BLaER1 treated with 17β-estradiol and CSF1 and Interleukin-3, amounts not matched to agents 10 nM and 100 nM (cell line): ENCODE data around the gene FOXD1.

Experiments
- H3K27ac ChIP-seq, 11 experiments: shearing (Covaris generic); formaldehyde crosslinking; 2 replicates each; pipeline ENCODE4 v1.8.1; 2022
- H3K27me3 ChIP-seq, 11 experiments: shearing (Covaris generic); formaldehyde crosslinking; 2 replicates each; pipeline ENCODE4 v1.8.1; 2022
- H3K36me3 ChIP-seq, 11 experiments: shearing (Covaris generic); formaldehyde crosslinking; 2 replicates each; pipeline ENCODE4 v1.8.1; 2022
- H3K4me1 ChIP-seq, 10 experiments: shearing (Covaris generic); formaldehyde crosslinking; 2 replicates each; pipeline ENCODE4 v1.8.1; 2022
- H3K4me2 ChIP-seq, 11 experiments: shearing (Covaris generic); formaldehyde crosslinking; 2 replicates each; pipeline ENCODE4 v1.8.1; 2022
- H3K4me3 ChIP-seq, 10 experiments: shearing (Covaris generic); formaldehyde crosslinking; 2 replicates each; pipeline ENCODE4 v1.8.1; 2022
- H3K9ac ChIP-seq, 11 experiments: shearing (Covaris generic); formaldehyde crosslinking; 2 replicates each; pipeline ENCODE4 v1.8.1; 2022
- H3K9me3 ChIP-seq, 11 experiments: shearing (Covaris generic); formaldehyde crosslinking; replicated peaks in 1 of 11; 2 replicates each; pipeline ENCODE4 v1.8.1; 2022
- H4K20me1 ChIP-seq, 11 experiments: shearing (Covaris generic); formaldehyde crosslinking; 2 replicates each; pipeline ENCODE4 v1.8.1; 2022
- Cebpa-rat ChIP-seq, 11 experiments: shearing (Covaris generic); IDR thresholded peaks; 2 replicates each; pipeline ENCODE4 v1.8.1; 2022

FOXD1 gene

DNA sequence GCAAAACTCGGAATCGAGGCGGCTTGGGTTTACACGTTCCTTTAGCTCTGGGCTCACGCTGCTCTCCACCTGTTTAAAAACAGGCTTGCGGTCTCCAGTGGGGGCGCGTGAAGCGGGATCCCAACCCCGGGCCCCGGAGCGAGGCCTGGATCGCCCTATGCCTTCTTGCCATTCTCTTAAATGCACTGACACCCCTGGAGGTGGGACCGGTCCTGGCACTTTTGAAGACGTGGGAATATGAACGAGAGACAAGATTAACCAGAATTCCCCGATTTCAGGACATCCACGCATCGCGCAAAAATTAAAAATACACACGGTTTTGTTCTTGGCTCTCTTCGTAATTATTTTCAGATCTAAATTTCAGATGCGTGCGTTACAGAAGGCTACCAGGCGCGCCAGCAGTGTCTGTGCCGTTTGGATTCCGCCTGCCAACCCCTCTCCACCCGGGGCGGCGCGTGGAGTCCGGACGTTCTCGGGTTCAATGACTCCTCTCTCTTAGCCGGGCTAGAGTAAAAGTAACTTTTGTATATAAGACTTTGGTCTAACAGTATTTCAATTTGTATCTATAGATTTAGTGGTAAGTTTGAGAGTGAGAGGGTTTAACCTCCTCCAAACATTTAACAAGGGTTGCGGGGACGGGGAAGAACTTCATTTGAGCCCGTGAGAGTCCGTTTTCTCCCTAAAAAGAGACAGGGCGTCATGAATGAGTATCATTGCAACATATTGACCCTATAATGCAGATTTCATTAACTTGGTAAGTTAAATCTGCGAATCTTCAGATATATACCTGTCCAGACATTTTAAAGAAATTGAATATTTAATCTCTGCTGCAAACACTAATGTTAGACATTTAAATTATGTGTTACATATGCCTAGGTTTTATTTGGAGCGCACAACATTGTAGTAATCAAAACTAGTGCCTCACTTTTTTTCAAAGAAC, 3.8 kb downstream of the FOXD1 start:
- Histone ChIP-seq H3K4me2 (no peak overlapping the region), H3K9ac (no peak overlapping the region), H4K20me1 (peaks cover 33 to 94% (median 74%) of the 10 kb centered on the region in 11 experiments), H3K27me3 (peaks cover 81 to 100% (median 100%) of the 10 kb centered on the region in 11 experiments), H3K27ac (no peak overlapping the region), H3K36me3 (no peaks in the 10 kb centered on the region), H3K4me3 (no peak overlapping the region), H3K9me3 (peaks cover 8 to 18% (median 14%) of the 10 kb centered on the region in 11 experiments; a peak in 21 of 22 replicates), H3K4me1 (peaks cover 16 to 34% (median 28%) of the 10 kb centered on the region in 10 experiments)
- no peak for TF ChIP-seq Cebpa-rat (IDR thresholded peaks at IDR 0.05)

GRCh38 chr5:73443829-73444498, 4.6 kb downstream of the FOXD1 start:
- H3K4me2 ChIP-seq: peak overlapping the region in 2 of 11 experiments; percentile 21 to 43; a peak in 3 of 22 replicates
- no peak overlapping the region for H3K4me3 ChIP-seq
- no peaks in the 10 kb centered on the region for H3K36me3 ChIP-seq
- peaks cover 10 to 32% (median 23%) of the 10 kb centered on the region in 10 experiments for H3K4me1 ChIP-seq
- no peak overlapping the region for H3K9ac ChIP-seq
- H4K20me1 ChIP-seq: peaks cover 32 to 89% (median 69%) of the 10 kb centered on the region in 11 experiments
- no peak for TF ChIP-seq Cebpa-rat (IDR thresholded peaks at IDR 0.05)
- peaks cover 8 to 18% (median 14%) of the 10 kb centered on the region in 11 experiments; a peak in 21 of 22 replicates for H3K9me3 ChIP-seq
- peaks cover 83 to 100% (median 100%) of the 10 kb centered on the region in 11 experiments for H3K27me3 ChIP-seq
- H3K27ac ChIP-seq: no peak overlapping the region

DNA sequence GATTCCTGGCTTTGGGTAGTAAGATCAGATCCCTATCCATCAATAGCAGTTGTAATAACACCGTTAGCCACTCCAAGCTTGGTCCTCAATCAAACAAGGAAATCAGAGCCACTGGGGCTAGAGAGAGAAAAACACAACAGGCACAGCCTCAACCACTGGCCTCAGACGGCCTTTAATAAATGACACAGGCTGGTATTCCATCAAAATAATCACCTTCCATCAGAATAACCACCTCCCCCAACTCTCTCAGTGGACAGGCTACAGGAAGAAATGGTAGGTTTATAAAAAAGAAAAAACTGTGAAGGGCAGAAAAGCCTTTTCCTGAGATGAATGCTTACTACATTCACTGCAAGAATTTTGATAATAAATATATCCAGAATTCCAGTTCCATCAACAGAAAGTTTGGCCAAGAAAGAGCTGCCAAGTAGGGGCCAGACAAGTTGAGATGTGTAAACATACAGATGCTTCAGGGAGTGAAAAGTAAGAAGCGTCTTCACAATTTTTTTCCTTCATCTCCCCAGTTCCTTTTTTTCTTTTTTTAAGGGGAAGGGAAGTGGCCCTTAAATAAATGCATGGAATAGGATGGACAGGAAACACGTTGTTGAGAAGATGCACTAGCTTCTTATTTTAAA, 5.5 kb downstream of the FOXD1 start:
- H3K4me3 ChIP-seq: no peak overlapping the region
- no peak for TF ChIP-seq Cebpa-rat (IDR thresholded peaks at IDR 0.05)
- no peak overlapping the region for H3K27ac ChIP-seq
- peaks cover 31 to 89% (median 70%) of the 10 kb centered on the region in 11 experiments for H4K20me1 ChIP-seq
- H3K9me3 ChIP-seq: peaks cover 8 to 18% (median 14%) of the 10 kb centered on the region in 11 experiments; a peak in 21 of 22 replicates
- H3K9ac ChIP-seq: no peak overlapping the region
- peaks cover 5 to 30% (median 15%) of the 10 kb centered on the region in 10 experiments; a peak in 18 of 20 replicates for H3K4me1 ChIP-seq
- H3K27me3 ChIP-seq: peaks cover 90 to 100% (median 100%) of the 10 kb centered on the region in 11 experiments
- peak overlapping the region in 2 of 11 experiments; percentile 9 to 43; a peak in 3 of 22 replicates for H3K4me2 ChIP-seq
- H3K36me3 ChIP-seq: no peaks in the 10 kb centered on the region

GRCh38 chr5:73442231-73442811, 6.3 kb downstream of the FOXD1 start:
- Histone ChIP-seq H3K27ac (no peak overlapping the region), H3K4me2 (no peak overlapping the region), H4K20me1 (peaks cover 33 to 89% (median 70%) of the 10 kb centered on the region in 11 experiments), H3K9ac (no peak overlapping the region), H3K9me3 (peaks cover 10 to 20% (median 16%) of the 10 kb centered on the region in 11 experiments), H3K36me3 (no peaks in the 10 kb centered on the region), H3K4me1 (peaks cover 5 to 33% (median 8%) of the 10 kb centered on the region in 10 experiments; a peak in 16 of 20 replicates), H3K27me3 (peaks cover 98 to 100% (median 100%) of the 10 kb centered on the region in 11 experiments), H3K4me3 (no peak overlapping the region)
- no peak for TF ChIP-seq Cebpa-rat (IDR thresholded peaks at IDR 0.05)

DNA sequence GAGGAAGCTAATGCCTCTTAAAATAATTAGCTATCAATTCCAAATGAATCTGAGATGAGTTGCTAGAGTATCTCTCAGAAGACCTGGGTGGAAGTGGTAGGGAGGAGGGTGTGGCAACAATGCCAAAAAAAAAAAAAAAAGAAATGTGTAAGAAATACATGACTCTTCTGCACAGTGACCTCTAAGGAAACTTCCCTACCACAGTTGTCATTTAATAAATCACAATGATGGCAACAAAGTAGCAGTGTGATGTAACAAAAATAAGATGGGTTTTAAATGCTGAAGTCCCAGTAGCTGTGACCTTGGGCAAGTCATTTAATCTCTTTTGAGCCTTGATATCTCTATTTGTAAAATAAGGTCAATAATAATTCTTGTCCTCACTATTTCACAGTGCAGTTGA, 7.2 kb downstream of the FOXD1 start:
- no peak overlapping the region for H3K27ac ChIP-seq
- TF ChIP-seq Cebpa-rat (IDR thresholded peaks at IDR 0.05): no peak
- no peak overlapping the region for H3K9ac ChIP-seq
- H3K27me3 ChIP-seq: peaks cover 100% of the 10 kb centered on the region in 11 experiments
- H3K4me2 ChIP-seq: no peak overlapping the region
- H3K36me3 ChIP-seq: no peaks in the 10 kb centered on the region
- peaks cover 26 to 89% (median 70%) of the 10 kb centered on the region in 11 experiments for H4K20me1 ChIP-seq
- H3K4me3 ChIP-seq: no peak overlapping the region
- H3K9me3 ChIP-seq: peaks cover 19 to 30% (median 25%) of the 10 kb centered on the region in 11 experiments
- peaks cover 0 to 35% (median 2%) of the 10 kb centered on the region in 10 experiments; a peak in 7 of 20 replicates for H3K4me1 ChIP-seq

DNA sequence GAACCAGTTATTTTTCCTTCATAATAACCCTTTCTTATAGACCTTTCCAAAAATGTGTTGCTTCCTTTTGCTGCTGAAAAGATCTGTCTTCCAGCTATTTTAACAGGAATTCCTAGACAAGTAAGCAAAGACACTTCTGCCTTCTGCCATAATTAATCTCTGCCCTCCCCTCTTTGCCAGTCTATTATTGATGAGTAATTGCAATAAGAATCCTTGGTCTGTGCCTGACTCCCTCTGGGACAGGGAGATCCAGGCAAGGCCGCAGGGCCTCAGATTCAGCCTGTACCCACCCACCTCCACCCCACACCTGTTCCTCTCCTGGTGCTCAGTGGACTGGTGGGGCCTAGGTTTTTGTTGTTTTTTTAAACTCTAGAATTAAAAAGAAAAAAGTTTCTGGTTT, 8.3 kb downstream of the FOXD1 start:
- H3K4me3 ChIP-seq: no peak overlapping the region
- H3K36me3 ChIP-seq: no peaks in the 10 kb centered on the region
- H3K4me1 ChIP-seq: peaks cover 0 to 27% (median 2%) of the 10 kb centered on the region in 10 experiments; a peak in 6 of 20 replicates
- H3K27me3 ChIP-seq: peaks cover 100% of the 10 kb centered on the region in 11 experiments
- H3K9ac ChIP-seq: no peak overlapping the region
- H3K27ac ChIP-seq: no peak overlapping the region
- H3K9me3 ChIP-seq: peaks cover 20 to 38% (median 33%) of the 10 kb centered on the region in 11 experiments
- TF ChIP-seq Cebpa-rat (IDR thresholded peaks at IDR 0.05): no peak
- H4K20me1 ChIP-seq: peaks cover 15 to 89% (median 75%) of the 10 kb centered on the region in 11 experiments; a peak in 20 of 22 replicates
- H3K4me2 ChIP-seq: no peak overlapping the region

- Histone ChIP-seq H3K4me3 (no peak overlapping the region), H3K36me3 (no peaks in the 10 kb centered on the region), H3K4me1 (peaks cover 0 to 22% (median 2%) of the 10 kb centered on the region in 10 experiments; a peak in 6 of 20 replicates), H3K27me3 (peaks cover 100% of the 10 kb centered on the region in 11 experiments), H3K27ac (no peak overlapping the region), H3K9ac (no peak overlapping the region), H3K9me3 (peaks cover 11 to 26% (median 22%) of the 10 kb centered on the region in 11 experiments; a peak in 21 of 22 replicates), H4K20me1 (peaks cover under 1 to 82% (median 63%) of the 10 kb centered on the region in 11 experiments; a peak in 20 of 22 replicates), H3K4me2 (no peak overlapping the region)
- TF ChIP-seq Cebpa-rat (IDR thresholded peaks at IDR 0.05): no peak
Measured at GRCh38 chr5:73438645-73439470, 9.7 kb downstream of the FOXD1 start.
